22Rv1 (cell line): ENCODE results near the gene SBF2.

Experiments used
- H3K27ac ChIP-seq: fragments of 450-650 bp; 2 replicates; pipeline ENCODE4 v1.5.1; 2017
- ZFX ChIP-seq: fragments of 450-650 bp; IDR thresholded peaks from 2 replicates; pipeline ENCODE4 v1.6.1; 2017; ENCODE audit warnings: antibody characterized with exemption, borderline replicate concordance
- TF ChIP-seq, protein P1 (sequence below): fragments of 450-650 bp; IDR thresholded peaks from 2 replicates; pipeline ENCODE4 v1.5.1; 2017; ENCODE audit warnings: mild to moderate bottlenecking

The SBF2 gene

DNA sequence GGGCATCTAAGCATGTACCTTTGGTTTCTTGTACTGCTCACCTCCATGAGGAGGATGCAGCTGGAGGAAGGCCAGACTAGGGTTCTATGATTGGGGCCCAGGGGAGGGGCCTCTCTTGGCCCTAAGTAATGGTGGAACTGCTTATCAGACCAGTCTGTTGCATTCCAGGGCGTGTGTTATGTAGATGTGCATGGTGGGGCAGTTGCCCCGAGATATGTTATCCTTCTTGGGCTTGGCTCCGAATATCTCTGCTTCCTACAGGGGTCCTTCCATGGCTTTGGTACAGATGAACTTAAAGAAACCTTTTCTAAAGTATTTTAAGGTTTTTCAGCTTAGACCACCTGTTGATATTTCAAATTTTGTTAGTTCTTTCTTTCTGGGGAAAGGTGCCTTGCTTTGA, 504.1 kb downstream of the SBF2 start:
- TF ChIP-seq, protein P1, sequence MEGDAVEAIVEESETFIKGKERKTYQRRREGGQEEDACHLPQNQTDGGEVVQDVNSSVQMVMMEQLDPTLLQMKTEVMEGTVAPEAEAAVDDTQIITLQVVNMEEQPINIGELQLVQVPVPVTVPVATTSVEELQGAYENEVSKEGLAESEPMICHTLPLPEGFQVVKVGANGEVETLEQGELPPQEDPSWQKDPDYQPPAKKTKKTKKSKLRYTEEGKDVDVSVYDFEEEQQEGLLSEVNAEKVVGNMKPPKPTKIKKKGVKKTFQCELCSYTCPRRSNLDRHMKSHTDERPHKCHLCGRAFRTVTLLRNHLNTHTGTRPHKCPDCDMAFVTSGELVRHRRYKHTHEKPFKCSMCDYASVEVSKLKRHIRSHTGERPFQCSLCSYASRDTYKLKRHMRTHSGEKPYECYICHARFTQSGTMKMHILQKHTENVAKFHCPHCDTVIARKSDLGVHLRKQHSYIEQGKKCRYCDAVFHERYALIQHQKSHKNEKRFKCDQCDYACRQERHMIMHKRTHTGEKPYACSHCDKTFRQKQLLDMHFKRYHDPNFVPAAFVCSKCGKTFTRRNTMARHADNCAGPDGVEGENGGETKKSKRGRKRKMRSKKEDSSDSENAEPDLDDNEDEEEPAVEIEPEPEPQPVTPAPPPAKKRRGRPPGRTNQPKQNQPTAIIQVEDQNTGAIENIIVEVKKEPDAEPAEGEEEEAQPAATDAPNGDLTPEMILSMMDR = no peak
- TF ChIP-seq ZFX = no peak
- H3K27ac ChIP-seq = no peak overlapping the region

DNA sequence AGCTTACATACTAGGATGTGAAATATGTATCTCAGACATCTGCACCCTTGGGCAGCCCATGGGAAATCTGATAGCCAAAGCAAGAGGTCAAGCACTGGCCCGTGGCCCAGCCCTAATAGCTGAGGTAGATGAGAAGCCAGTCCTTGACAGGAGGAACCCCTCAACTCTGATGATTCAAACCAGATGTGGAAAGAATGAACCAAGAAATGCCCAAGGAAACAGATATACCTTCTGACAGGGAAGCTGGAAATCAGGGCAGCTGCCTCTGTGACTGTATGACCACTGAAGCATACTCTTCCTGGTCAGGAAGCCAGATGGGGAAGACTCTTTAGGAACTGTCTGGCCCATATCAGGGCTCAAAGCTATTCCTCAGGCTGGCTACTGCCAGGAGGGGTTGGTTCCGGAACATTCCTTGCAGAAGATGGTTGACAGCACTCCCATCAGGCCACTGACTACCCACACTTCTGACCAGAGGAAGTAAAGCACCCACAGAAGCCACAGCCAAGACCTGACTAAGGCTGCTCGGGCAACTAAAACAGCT, 506.0 kb downstream of the SBF2 start:
- TF ChIP-seq, protein P1 = no peak
- TF ChIP-seq ZFX = no peak
- H3K27ac ChIP-seq = no peak overlapping the region

DNA sequence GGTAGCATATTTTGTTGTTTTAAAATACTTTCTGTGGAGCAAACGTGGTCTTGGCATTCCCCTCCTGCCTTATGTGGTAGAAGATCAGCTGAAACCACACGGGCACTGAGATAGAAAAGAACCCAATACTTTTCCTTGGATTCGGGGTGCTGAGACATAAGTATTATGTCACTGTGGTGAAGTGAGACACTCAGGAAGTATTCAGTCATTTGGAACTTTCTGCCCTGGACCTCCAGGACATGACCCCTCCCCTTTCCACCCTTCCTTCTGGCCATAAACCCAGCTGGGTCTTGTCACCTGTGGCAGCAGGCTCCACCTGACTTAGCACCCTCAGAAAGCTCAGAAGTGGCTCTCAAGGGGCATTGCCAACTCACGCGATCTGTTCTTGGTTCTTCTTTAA, 506.8 kb downstream of the SBF2 start:
- no peak overlapping the region for H3K27ac ChIP-seq

DNA sequence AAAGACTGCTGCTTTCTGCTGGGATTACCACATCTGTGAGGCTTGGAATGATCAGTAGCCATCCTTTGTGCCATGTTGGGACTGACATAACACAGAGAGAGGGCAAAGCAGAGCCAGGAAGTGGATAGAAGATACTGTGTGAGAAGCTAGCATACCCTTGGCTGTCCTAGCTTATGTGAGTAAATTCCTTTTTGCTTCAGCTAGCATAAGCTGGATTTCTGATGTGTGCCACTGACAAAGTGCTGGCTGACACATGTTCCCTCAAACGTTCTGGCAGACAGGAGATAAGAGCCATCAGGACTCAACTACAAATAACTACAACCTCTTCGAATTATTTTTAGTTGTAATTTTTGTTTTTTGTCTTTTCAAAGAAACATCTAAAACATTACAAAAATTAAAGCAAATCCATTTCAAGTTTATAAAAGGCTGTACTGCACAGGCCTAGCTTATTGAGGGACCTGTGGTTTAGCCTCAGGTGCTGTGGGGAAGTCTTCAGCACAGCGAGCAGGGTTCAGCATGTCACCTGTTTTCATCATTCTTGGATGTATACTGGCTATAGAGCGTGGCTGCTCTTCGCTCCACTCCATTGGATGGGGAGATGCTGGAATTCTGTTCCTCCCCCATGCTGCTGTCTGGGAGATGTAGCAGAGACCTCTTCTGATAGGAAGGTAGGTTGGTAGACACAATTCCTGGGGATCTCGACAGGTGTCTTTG, 509.3 kb downstream of the SBF2 start:
- H3K27ac ChIP-seq = no peak overlapping the region
- TF ChIP-seq, protein P1 = no peak
- no peak for TF ChIP-seq ZFX

More for the DNA sequence above, 506.8 kb downstream of the SBF2 start:
- TF ChIP-seq, protein P1 = no peak
- TF ChIP-seq ZFX = no peak

DNA sequence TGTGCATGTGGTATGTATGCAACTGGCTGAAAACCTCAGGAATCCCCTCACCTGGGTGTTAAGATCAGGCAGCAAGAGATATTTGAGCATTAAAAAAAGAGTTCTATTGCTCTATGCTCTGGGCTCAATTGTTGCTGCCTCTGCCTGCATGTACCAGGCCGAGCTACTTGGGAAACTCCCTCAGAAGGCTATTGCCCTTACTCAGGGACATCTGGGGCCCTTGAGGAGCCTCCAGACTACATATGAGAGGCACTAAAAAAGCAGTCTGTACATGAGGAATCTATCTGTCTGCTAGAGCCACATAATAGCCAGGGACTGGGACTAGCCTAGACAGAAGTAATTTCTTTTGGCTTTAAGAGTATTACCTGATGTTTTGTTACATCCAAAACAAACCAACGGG, 510.0 kb downstream of the SBF2 start:
- TF ChIP-seq, protein P1 = no peak
- no peak for TF ChIP-seq ZFX
- no peak overlapping the region for H3K27ac ChIP-seq

DNA sequence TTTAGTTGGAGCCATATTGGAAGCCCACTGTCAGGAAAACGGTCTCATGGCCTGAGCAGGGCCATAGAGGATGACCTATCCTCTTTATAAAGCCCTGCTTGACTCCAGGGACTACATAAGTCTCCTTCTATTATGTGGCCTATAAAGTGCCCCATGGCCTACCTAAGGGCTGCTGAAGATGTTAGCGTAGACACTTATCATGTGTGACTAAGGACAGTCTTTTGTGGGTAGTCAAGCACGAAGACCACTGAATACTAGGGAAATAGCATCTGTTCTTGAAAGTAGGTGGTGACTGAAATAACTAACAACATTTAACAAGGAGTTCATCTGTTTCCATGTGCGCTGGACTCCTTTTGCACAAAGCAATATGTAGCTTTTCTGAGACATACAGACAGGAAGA, 513.1 kb downstream of the SBF2 start:
- TF ChIP-seq ZFX = no peak
- TF ChIP-seq, protein P1 = no peak
- H3K27ac ChIP-seq = no peak overlapping the region

DNA sequence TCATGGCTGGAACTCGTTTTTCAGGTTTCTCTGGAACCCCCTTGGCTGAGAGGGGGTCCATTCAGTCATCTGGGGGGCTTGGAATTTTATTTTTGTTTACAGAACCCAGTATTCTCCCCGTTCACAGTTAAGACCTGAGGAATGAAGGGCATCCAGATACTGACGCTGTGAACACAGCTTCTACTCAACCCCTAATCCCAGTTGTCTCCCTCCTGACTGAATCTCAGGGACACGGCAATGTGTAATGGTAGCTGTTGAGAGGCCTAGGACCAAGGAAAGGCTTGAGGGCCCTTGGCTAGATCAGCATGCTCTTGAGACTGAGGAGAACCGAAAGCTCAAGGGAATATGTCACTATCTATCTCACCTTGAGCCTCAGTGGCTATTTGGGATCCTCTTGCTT, 516.5 kb downstream of the SBF2 start:
- no peak for TF ChIP-seq ZFX
- TF ChIP-seq, protein P1 = no peak
- no peak overlapping the region for H3K27ac ChIP-seq
